Hematopoietic multipotent progenitor cell treated with erythropoietin and hydrocortisone succinate and interleukin-3 and kit ligand, for 6 days (in vitro differentiated cells): ENCODE results near the gene MGMT.
A peak's percentile ranks its signal among the peaks of the same experiment; 100 is the strongest.

Source experiments
- DNase-seq: peaks from one replicate; pipeline ENCODE4 v3.0.0-alpha.2; 2015

The MGMT gene

GRCh38 chr10:129522041-129522585, 55.1 kb downstream of the MGMT start:
- DNase-seq: no peak

GRCh38 chr10:129523031-129523722, 56.1 kb downstream of the MGMT start:
- no peak for DNase-seq

GRCh38 chr10:129523723-129524316, 56.8 kb downstream of the MGMT start:
- DNase-seq: no peak

- no peak for DNase-seq
Measured at GRCh38 chr10:129524936-129525335, 57.9 kb downstream of the MGMT start.

GRCh38 chr10:129525401-129525801, 58.4 kb downstream of the MGMT start:
- DNase-seq: no peak

- DNase-seq: no peak
Measured at GRCh38 chr10:129526943-129527342, 59.9 kb downstream of the MGMT start.

- DNase-seq: no peak
Measured at GRCh38 chr10:129528376-129528978, 61.4 kb downstream of the MGMT start.

- DNase-seq: no peak
Measured at GRCh38 chr10:129530581-129530980, 63.5 kb downstream of the MGMT start.

GRCh38 chr10:129531195-129531968, 64.3 kb downstream of the MGMT start:
- DNase-seq: no peak

GRCh38 chr10:129531969-129532660, 65.1 kb downstream of the MGMT start:
- DNase-seq: no peak

GRCh38 chr10:129532838-129533237, 65.8 kb downstream of the MGMT start:
- DNase-seq: peak; percentile 30

- DNase-seq: no peak
Measured at GRCh38 chr10:129533281-129533680, 66.2 kb downstream of the MGMT start.

GRCh38 chr10:129534826-129535225, 67.8 kb downstream of the MGMT start:
- DNase-seq: no peak

- DNase-seq: no peak
Measured at GRCh38 chr10:129536336-129536735, 69.3 kb downstream of the MGMT start.

GRCh38 chr10:129537151-129537550, 70.1 kb downstream of the MGMT start:
- no peak for DNase-seq

GRCh38 chr10:129538236-129538635, 71.2 kb downstream of the MGMT start:
- no peak for DNase-seq

GRCh38 chr10:129541200-129541599, 74.2 kb downstream of the MGMT start:
- DNase-seq: no peak

GRCh38 chr10:129541748-129542487, 74.9 kb downstream of the MGMT start:
- DNase-seq: no peak

GRCh38 chr10:129542589-129542988, 75.5 kb downstream of the MGMT start:
- DNase-seq: no peak

GRCh38 chr10:129544205-129545202, 77.5 kb downstream of the MGMT start:
- DNase-seq: no peak

GRCh38 chr10:129545261-129545660, 78.2 kb downstream of the MGMT start:
- no peak for DNase-seq
